Suppressor macrophage treated with lipopolysaccharide for 4 hours (primary cell): Measurements from ENCODE around the gene GREB1.
"Not testable (repeated sequence)": the region's sequence is repeated elsewhere in the genome, so short reads cannot be mapped to it uniquely, and the experiment has no call there.

Experiments used
- DNase-seq: peaks from one replicate; pipeline ENCODE4 v3.0.0-alpha.2; 2020

GREB1 gene

GRCh38 chr2:11644293-11644692 is 110.4 kb downstream of the GREB1 start:
- no peak for DNase-seq

- no peak for DNase-seq
Measured at GRCh38 chr2:11646530-11646929, 112.7 kb downstream of the GREB1 start.

GRCh38 chr2:11647834-11648600 is 114.2 kb downstream of the GREB1 start:
- DNase-seq = no peak

GRCh38 chr2:11649093-11649492 is 115.2 kb downstream of the GREB1 start:
- no peak for DNase-seq

GRCh38 chr2:11651856-11652548 is 118.2 kb downstream of the GREB1 start:
- no peak for DNase-seq

GRCh38 chr2:11652553-11652952 is 118.7 kb downstream of the GREB1 start:
- no peak for DNase-seq

GRCh38 chr2:11655495-11655894 is 121.7 kb downstream of the GREB1 start:
- DNase-seq = no peak

- DNase-seq = no peak
Measured at GRCh38 chr2:11656252-11656651, 122.4 kb downstream of the GREB1 start.

- no peak for DNase-seq
Measured at GRCh38 chr2:11656671-11657101, 122.8 kb downstream of the GREB1 start.

GRCh38 chr2:11657195-11657594 is 123.3 kb downstream of the GREB1 start:
- DNase-seq = no peak

GRCh38 chr2:11657646-11658045 is 123.8 kb downstream of the GREB1 start:
- no peak for DNase-seq

- no peak for DNase-seq
Measured at GRCh38 chr2:11658208-11659114, 124.6 kb downstream of the GREB1 start.

- DNase-seq = no peak
Measured at GRCh38 chr2:11659115-11659475, 125.2 kb downstream of the GREB1 start.

- DNase-seq = no peak
Measured at GRCh38 chr2:11659851-11660250, 126.0 kb downstream of the GREB1 start.

GRCh38 chr2:11660396-11660795 is 126.6 kb downstream of the GREB1 start:
- DNase-seq = not testable (repeated sequence)

GRCh38 chr2:11661891-11662435 is 128.1 kb downstream of the GREB1 start:
- DNase-seq = no peak

- DNase-seq = no peak
Measured at GRCh38 chr2:11662882-11663281, 129.0 kb downstream of the GREB1 start.

GRCh38 chr2:11663427-11663826 is 129.6 kb downstream of the GREB1 start:
- no peak for DNase-seq

- no peak for DNase-seq
Measured at GRCh38 chr2:11665028-11665427, 131.2 kb downstream of the GREB1 start.

- no peak for DNase-seq
Measured at GRCh38 chr2:11665510-11666362, 131.9 kb downstream of the GREB1 start.

GRCh38 chr2:11667194-11667593 is 133.3 kb downstream of the GREB1 start:
- no peak for DNase-seq
